NCI-H2196 (cell line): ENCODE results near the gene RAD21L1.
"Not testable (repeated sequence)": the region's sequence is repeated elsewhere in the genome, so short reads cannot be mapped to it uniquely, and the experiment has no call there.

Experiments used
- DNase-seq: peaks from one replicate; lab custom pipeline; 2025; ENCODE audit not compliant: unreplicated experiment; lab: John Stamatoyannopoulos, UW

Gene RAD21L1

GRCh38 chr20:1199212-1199873, 26.5 kb upstream of the RAD21L1 start:
- DNase-seq: no peak

GRCh38 chr20:1199964-1200363, 25.9 kb upstream of the RAD21L1 start:
- DNase-seq: no peak

GRCh38 chr20:1202762-1203504, 22.9 kb upstream of the RAD21L1 start, which contains the start of gene C20orf202:
TSS of gene C20orf202 (plus strand) at chr20:1203454. CDS start at chr20:1203586, 132 bp downstream.
- no peak for DNase-seq

GRCh38 chr20:1203630-1204029, 22.2 kb upstream of the RAD21L1 start:
- DNase-seq: no peak

- DNase-seq: no peak
Measured at GRCh38 chr20:1204113-1204512, 21.7 kb upstream of the RAD21L1 start.

- DNase-seq: no peak
Measured at GRCh38 chr20:1204576-1204975, 21.3 kb upstream of the RAD21L1 start.

GRCh38 chr20:1205802-1206201, 20.0 kb upstream of the RAD21L1 start:
- DNase-seq: no peak

- no peak for DNase-seq
Measured at GRCh38 chr20:1206366-1207148, 19.3 kb upstream of the RAD21L1 start.

GRCh38 chr20:1207293-1207878, 18.5 kb upstream of the RAD21L1 start:
- DNase-seq: no peak

GRCh38 chr20:1209447-1210387, 16.1 kb upstream of the RAD21L1 start:
- DNase-seq: no peak

- no peak for DNase-seq
Measured at GRCh38 chr20:1210501-1210900, 15.3 kb upstream of the RAD21L1 start.

- DNase-seq: no peak
Measured at GRCh38 chr20:1212023-1212422, 13.8 kb upstream of the RAD21L1 start.

- peak; percentile 65 for DNase-seq
Measured at GRCh38 chr20:1212607-1213396, 13.0 kb upstream of the RAD21L1 start.

- DNase-seq: no peak
Measured at GRCh38 chr20:1214838-1215261, 11.0 kb upstream of the RAD21L1 start.

- DNase-seq: no peak
Measured at GRCh38 chr20:1215386-1216170, 10.3 kb upstream of the RAD21L1 start.

GRCh38 chr20:1216527-1217427, 9.1 kb upstream of the RAD21L1 start:
- not testable (repeated sequence) for DNase-seq

GRCh38 chr20:1222750-1223149, 3.1 kb upstream of the RAD21L1 start:
- not testable (repeated sequence) for DNase-seq
